GM10266 (cell line): ENCODE measurements around the gene AGBL5.
A peak's percentile ranks its signal among the peaks of the same experiment; 100 is the strongest.

Experiments
- DNase-seq: peaks from one replicate; pipeline ENCODE4 v3.0.0; 2012; ENCODE audit errors: extremely low spot score
- TF ChIP-seq, protein P1 (sequence below): IDR thresholded peaks from 2 replicates; pipeline ENCODE4 v1.5.1; 2012; ENCODE audit warnings: mild to moderate bottlenecking, low read depth; ENCODE audit not compliant: control insufficient read depth, insufficient read depth; ENCODE audit errors: missing control alignments

The AGBL5 gene

DNA sequence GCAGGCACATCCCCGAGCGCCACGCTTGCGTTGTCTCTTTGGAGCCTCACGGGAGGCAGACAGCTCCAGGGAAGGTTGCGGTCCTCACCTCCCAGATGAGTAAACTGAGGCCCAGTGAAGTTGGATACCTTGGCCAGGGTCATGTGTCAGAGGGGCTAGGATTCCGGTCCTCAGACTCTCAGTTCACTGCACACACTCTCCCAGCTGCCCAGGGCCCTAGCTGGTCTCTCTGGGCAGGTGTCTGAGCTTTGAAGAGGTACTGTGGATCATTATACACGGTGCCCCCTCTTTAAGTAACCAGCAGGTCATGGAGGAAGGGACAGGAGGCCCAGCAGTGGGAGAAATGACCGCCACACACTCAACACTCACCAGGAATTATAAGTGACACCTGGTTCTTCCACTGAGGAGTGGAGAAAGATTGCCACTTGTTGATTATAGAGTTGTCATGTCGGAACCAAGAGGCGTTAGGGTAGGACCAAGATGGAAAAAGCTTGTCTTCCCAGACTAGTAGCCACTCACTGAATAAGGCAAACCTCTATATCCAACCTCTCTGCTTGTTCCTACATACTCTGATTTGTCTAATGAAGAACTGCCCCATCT lies 18.1 kb upstream of the AGBL5 start:
- no peak for DNase-seq
- TF ChIP-seq, protein P1, sequence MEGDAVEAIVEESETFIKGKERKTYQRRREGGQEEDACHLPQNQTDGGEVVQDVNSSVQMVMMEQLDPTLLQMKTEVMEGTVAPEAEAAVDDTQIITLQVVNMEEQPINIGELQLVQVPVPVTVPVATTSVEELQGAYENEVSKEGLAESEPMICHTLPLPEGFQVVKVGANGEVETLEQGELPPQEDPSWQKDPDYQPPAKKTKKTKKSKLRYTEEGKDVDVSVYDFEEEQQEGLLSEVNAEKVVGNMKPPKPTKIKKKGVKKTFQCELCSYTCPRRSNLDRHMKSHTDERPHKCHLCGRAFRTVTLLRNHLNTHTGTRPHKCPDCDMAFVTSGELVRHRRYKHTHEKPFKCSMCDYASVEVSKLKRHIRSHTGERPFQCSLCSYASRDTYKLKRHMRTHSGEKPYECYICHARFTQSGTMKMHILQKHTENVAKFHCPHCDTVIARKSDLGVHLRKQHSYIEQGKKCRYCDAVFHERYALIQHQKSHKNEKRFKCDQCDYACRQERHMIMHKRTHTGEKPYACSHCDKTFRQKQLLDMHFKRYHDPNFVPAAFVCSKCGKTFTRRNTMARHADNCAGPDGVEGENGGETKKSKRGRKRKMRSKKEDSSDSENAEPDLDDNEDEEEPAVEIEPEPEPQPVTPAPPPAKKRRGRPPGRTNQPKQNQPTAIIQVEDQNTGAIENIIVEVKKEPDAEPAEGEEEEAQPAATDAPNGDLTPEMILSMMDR: no peak

GRCh38 chr2:27038012-27038411 lies 13.5 kb upstream of the AGBL5 start:
- TF ChIP-seq, protein P1: no peak
- DNase-seq: no peak

DNA sequence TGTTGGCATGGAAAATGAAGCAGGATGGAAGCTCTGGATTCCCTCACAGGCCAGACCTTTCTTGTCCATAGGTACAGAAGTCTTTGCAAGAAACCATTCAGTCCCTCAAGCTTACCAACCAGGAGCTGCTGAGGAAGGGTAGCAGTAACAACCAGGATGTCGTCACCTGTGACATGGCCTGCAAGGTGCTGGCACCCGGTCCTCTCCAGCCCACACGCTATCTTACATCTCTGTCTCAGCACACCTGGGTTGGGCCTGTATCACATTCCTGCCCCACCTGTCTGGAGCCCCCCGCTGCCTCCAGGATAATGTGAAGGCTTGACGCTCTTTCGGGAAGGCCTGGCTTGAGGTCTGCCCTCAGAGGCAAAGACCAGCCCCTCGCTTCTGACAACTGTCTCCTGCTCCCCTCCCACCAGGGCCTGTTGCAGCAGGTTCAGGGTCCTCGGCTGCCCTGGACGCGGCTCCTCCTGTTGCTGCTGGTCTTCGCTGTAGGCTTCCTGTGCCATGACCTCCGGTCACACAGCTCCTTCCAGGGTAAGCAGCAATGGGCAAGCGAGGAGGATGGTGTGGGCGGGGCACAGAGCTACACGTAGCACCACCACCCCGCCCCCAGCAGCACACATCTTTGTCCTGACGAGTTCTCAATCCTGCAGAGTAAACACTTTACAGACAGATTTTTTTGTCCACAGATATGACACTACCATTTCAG lies 12.7 kb upstream of the AGBL5 start:
- DNase-seq: no peak
- TF ChIP-seq, protein P1: no peak

GRCh38 chr2:27039426-27039825 lies 12.0 kb upstream of the AGBL5 start:
- TF ChIP-seq, protein P1: no peak

DNA sequence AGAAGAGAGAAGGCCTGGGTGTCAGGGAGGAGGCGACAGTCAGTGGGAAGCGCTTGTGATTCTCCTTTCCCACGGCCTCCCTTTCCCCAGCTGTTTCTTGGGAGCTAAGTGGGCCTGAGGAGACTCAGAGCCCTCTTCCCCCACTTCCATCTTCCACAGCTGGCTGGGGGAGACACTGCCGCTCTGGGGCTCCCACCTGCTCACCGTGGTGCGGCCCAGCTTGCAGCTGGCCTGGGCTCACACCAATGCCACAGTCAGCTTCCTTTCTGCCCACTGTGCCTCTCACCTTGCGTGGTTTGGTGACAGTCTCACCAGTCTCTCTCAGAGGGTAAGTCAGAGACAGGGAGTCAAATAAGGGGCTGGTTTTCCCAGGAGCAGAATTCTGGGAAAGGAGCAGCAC lies 11.6 kb upstream of the AGBL5 start:
- DNase-seq: no peak
- TF ChIP-seq, protein P1: no peak

More at GRCh38 chr2:27039426-27039825, 12.0 kb upstream of the AGBL5 start:
- DNase-seq: no peak

GRCh38 chr2:27040282-27040681 lies 11.2 kb upstream of the AGBL5 start:
- DNase-seq: no peak
- TF ChIP-seq, protein P1: no peak

DNA sequence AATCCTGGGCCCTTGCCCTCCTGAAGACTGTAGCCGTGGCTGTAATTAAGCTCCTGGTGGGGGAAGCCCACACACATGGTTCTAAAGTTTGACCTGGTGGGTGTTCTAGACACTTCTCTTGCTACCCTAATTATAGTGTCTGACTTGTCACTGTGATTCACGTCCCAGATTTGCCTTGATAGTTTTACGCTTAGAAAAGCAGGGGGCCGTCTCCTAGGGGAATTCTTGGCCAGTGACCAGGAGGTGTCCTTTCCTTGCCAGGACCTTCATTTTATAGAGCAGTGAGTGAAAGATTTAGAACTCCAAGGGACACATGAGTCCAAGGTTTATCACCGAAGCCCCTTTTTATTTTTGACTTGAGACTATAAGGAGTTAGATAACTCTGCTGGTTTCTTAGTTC lies 9.7 kb upstream of the AGBL5 start:
- peak; percentile 52 for DNase-seq

More for the DNA sequence above, 9.7 kb upstream of the AGBL5 start:
- TF ChIP-seq, protein P1: no peak
